Ishikawa (cell line): ENCODE data around the gene ZCCHC14.

ENCODE experiments used
- CEBPB ChIP-seq: IDR thresholded peaks from 2 replicates; pipeline ENCODE4 v1.6.1; 2012
- CREB1 ChIP-seq: IDR thresholded peaks from 2 replicates; pipeline ENCODE4 v1.6.1; 2012; ENCODE audit warnings: low read depth
- EGR1 ChIP-seq: IDR thresholded peaks from 2 replicates; pipeline ENCODE4 v1.6.1; 2012
- EP300 ChIP-seq: IDR thresholded peaks from 2 replicates; pipeline ENCODE4 v1.6.1; 2012; ENCODE audit warnings: borderline replicate concordance
- NFIC ChIP-seq: IDR thresholded peaks from 2 replicates; pipeline ENCODE4 v1.6.1; 2012
- RAD21 ChIP-seq: IDR thresholded peaks from 2 replicates; pipeline ENCODE4 v1.6.1; 2012; ENCODE audit warnings: low read depth
- REST ChIP-seq: IDR thresholded peaks from 2 replicates; pipeline ENCODE4 v1.6.1; 2012; ENCODE audit warnings: low read depth, mild to moderate bottlenecking
- TAF1 ChIP-seq: IDR thresholded peaks from 2 replicates; pipeline ENCODE4 v1.6.1; 2012; ENCODE audit warnings: low read depth, mild to moderate bottlenecking
- TEAD4 ChIP-seq: IDR thresholded peaks from 2 replicates; pipeline ENCODE4 v1.6.1; 2012
- YY1 ChIP-seq: IDR thresholded peaks from 2 replicates; pipeline ENCODE4 v1.6.1; 2012; ENCODE audit warnings: low read depth
- TF ChIP-seq, protein P1 (sequence below): IDR thresholded peaks from 2 replicates; pipeline ENCODE4 v1.6.1; 2012

DNA sequence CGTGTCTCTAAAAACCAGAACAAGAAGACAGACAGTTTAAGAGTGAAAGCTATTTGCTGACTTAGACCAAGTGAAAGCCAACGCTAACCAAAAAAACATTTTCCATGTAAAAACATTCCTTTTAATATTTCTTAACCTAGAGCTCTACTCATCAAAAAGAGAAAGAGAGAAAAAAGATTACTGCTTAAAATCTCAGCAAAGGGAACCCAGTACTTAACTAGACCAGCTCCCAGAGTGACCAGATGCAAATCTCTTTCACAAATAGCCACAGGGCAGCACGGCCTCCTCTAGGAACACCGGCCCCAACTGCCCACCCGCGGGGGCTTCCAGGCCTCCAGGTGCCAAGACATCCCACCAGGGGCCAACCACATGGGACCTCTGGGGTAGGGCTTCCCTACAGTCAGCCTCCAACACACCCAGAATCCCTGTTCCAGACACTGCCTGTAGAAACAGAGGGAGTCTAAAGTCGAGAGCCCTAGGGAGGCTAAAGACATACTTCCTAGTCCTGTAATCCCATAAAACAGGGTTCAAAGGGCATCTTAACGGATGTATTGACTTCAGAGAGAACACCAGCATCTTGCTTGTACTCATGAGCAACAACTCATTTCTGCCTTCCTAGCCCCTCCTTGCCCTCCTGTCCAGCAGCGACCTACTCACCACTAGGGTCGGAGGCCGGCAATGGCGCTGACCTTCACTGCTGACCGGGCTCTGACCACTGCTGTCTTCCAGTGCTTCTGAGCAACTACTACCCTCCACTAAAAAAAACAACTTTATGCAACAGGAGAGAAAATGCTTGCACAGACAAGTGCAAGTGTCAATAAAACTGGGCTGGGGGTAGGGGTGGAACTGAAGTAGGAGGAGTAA, 21.3 kb downstream of the ZCCHC14 start:
- TF ChIP-seq CREB1 (no peak), RAD21 (no peak), TEAD4 (no peak), REST (no peak), EP300 (no peak), YY1 (no peak), TAF1 (no peak), CEBPB (no peak), EGR1 (no peak), NFIC (no peak)
- TF ChIP-seq, protein P1, sequence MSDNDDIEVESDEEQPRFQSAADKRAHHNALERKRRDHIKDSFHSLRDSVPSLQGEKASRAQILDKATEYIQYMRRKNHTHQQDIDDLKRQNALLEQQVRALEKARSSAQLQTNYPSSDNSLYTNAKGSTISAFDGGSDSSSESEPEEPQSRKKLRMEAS, result no peak
